ENCODE measurements around the gene LRRC8C.

DNA sequence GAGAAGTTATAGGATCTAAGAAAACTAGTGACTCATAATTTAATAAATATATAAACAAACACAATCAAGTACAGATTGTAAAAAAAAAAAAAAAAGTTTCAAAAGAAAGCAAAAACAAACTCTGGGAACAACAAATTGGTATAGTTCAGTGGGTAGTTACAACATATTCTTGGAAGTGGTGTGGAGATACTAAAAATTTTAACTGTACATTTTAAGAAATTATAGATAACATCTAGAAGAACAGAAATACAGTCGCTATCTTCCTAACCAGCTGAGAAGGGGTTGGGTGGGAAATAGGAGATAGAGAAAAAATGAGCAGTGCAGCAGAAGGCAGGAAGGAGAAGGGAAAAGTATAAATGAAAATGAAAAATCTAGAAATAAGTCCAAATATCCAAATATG lies 70.5 kb downstream of the LRRC8C start:
- TF ChIP-seq CTCF (IDR thresholded peaks at IDR 0.05; ENCODE audit: low read length) (no peak), EZH2 (IDR thresholded peaks at IDR 0.05; ENCODE audit: borderline replicate concordance, low read length) (no peak)

Data from OCI-LY1 (cell line).